ENCODE data around the gene CIRBP. TPM values are rescaled to one million over a fixed set of nuclear protein-coding genes. Genes with fewer than 3 reads are reported as not detected.

The CIRBP gene
- polyA plus RNA-seq, 1 of the 3 experiments (the other 2 are of a cell fraction) = 762 TPM

DNA sequence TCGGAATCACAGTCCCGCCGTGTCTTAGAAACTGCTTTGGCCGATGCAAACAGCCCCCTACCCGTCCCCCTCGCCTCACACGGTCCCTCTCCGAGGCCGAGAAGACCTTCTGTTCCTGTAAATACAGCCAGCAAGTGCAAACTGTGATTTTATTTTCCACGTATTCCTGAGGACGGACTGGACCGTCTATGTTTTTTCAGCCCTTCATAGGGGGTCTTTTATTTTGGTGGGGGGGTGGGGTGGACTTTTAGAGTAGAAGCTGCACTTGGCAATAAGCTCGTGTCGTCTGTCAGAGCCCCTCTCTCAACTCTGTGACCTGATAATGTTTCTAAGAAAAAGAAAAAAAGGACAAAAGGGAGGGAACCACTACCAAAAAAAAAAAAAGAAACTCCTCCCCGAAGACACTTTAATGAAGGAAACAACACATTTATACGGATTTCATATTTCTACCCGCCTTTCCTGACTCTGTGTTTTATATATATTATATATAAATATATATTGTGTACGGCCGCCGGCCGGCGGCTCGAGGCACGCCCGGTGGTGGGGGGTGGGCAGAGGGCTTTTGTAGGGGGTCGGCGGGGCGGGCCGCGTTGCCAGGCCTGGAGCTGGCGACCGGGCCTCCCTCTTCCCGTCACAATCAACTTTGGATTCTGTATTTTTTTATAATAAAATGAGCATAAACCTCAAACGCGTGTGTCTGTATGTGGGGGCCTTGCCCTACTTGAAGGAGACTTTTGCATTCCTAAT is 31.8 kb downstream of the CIRBP start (continued):
- TF ChIP-seq, protein P1, sequence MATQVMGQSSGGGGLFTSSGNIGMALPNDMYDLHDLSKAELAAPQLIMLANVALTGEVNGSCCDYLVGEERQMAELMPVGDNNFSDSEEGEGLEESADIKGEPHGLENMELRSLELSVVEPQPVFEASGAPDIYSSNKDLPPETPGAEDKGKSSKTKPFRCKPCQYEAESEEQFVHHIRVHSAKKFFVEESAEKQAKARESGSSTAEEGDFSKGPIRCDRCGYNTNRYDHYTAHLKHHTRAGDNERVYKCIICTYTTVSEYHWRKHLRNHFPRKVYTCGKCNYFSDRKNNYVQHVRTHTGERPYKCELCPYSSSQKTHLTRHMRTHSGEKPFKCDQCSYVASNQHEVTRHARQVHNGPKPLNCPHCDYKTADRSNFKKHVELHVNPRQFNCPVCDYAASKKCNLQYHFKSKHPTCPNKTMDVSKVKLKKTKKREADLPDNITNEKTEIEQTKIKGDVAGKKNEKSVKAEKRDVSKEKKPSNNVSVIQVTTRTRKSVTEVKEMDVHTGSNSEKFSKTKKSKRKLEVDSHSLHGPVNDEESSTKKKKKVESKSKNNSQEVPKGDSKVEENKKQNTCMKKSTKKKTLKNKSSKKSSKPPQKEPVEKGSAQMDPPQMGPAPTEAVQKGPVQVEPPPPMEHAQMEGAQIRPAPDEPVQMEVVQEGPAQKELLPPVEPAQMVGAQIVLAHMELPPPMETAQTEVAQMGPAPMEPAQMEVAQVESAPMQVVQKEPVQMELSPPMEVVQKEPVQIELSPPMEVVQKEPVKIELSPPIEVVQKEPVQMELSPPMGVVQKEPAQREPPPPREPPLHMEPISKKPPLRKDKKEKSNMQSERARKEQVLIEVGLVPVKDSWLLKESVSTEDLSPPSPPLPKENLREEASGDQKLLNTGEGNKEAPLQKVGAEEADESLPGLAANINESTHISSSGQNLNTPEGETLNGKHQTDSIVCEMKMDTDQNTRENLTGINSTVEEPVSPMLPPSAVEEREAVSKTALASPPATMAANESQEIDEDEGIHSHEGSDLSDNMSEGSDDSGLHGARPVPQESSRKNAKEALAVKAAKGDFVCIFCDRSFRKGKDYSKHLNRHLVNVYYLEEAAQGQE (IDR thresholded peaks at IDR 0.05; ENCODE audit: low read depth, low read length) = no peak
- TF ChIP-seq YY1 (IDR thresholded peaks at IDR 0.05; ENCODE audit: low read depth) = no peak
- TF ChIP-seq, protein P2, sequence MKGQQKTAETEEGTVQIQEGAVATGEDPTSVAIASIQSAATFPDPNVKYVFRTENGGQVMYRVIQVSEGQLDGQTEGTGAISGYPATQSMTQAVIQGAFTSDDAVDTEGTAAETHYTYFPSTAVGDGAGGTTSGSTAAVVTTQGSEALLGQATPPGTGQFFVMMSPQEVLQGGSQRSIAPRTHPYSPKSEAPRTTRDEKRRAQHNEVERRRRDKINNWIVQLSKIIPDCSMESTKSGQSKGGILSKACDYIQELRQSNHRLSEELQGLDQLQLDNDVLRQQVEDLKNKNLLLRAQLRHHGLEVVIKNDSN (IDR thresholded peaks at IDR 0.05; ENCODE audit: borderline replicate concordance, low read depth) = no peak
- no peak for TF ChIP-seq RAD21 (IDR thresholded peaks at IDR 0.05; ENCODE audit: low read length)
- TF ChIP-seq MEF2A (IDR thresholded peaks at IDR 0.05; ENCODE audit: borderline replicate concordance, low read depth) = no peak
- no peak for TF ChIP-seq JUND (IDR thresholded peaks at IDR 0.05)

- Histone ChIP-seq H3K9me2 (no peaks in the 10 kb centered on the region), H3K4me3 (ENCODE audit: low read depth in 2 of 2, low read length in 1 of 2) (no peak overlapping the region), H3K4me2 (no peak overlapping the region), H3K9ac (no peak overlapping the region), H2AFZ (ENCODE audit: low read depth) (no peak overlapping the region), H3K9me3 (no peaks in the 10 kb centered on the region), H3K4me1 (ENCODE audit: control insufficient read depth in 1 of 2, insufficient read depth in 2 of 2, low read depth in 1 of 2, low read length in 1 of 2) (no peaks in the 10 kb centered on the region), H3K36me3 (replicated peaks in 1 of 2; ENCODE audit: control insufficient read depth in 1 of 2, insufficient read depth in 2 of 2, low read length in 1 of 2) (no peaks in the 10 kb centered on the region), H3K79me2 (ENCODE audit: insufficient read depth) (no peaks in the 10 kb centered on the region), H3K27ac (ENCODE audit: low read depth in 2 of 2, low read length in 1 of 2) (no peak overlapping the region), H4K20me1 (ENCODE audit: insufficient read depth) (no peaks in the 10 kb centered on the region), H3F3A (replicated peaks; ENCODE audit: insufficient read depth) (no peaks in the 10 kb centered on the region), H3K27me3 (ENCODE audit: insufficient read depth) (no peaks in the 10 kb centered on the region)
- TF ChIP-seq, protein P3, sequence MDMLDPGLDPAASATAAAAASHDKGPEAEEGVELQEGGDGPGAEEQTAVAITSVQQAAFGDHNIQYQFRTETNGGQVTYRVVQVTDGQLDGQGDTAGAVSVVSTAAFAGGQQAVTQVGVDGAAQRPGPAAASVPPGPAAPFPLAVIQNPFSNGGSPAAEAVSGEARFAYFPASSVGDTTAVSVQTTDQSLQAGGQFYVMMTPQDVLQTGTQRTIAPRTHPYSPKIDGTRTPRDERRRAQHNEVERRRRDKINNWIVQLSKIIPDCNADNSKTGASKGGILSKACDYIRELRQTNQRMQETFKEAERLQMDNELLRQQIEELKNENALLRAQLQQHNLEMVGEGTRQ (IDR thresholded peaks at IDR 0.05; ENCODE audit: borderline replicate concordance, low read depth, low read length) = no peak
- TF ChIP-seq, protein P4, sequence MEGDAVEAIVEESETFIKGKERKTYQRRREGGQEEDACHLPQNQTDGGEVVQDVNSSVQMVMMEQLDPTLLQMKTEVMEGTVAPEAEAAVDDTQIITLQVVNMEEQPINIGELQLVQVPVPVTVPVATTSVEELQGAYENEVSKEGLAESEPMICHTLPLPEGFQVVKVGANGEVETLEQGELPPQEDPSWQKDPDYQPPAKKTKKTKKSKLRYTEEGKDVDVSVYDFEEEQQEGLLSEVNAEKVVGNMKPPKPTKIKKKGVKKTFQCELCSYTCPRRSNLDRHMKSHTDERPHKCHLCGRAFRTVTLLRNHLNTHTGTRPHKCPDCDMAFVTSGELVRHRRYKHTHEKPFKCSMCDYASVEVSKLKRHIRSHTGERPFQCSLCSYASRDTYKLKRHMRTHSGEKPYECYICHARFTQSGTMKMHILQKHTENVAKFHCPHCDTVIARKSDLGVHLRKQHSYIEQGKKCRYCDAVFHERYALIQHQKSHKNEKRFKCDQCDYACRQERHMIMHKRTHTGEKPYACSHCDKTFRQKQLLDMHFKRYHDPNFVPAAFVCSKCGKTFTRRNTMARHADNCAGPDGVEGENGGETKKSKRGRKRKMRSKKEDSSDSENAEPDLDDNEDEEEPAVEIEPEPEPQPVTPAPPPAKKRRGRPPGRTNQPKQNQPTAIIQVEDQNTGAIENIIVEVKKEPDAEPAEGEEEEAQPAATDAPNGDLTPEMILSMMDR (IDR thresholded peaks at IDR 0.05) = no peak
- TF ChIP-seq ELF1 (IDR thresholded peaks at IDR 0.05) (no peak), RFX5 (IDR thresholded peaks at IDR 0.05; ENCODE audit: low read length) (no peak), TAF1 (IDR thresholded peaks at IDR 0.05; ENCODE audit: borderline replicate concordance, low read depth, low read length) (no peak), RXRA (IDR thresholded peaks at IDR 0.05; ENCODE audit: borderline replicate concordance, low read depth) (no peak), MEF2A (IDR thresholded peaks at IDR 0.05; ENCODE audit: borderline replicate concordance, low read depth) (no peak)
- TF ChIP-seq, protein P5, sequence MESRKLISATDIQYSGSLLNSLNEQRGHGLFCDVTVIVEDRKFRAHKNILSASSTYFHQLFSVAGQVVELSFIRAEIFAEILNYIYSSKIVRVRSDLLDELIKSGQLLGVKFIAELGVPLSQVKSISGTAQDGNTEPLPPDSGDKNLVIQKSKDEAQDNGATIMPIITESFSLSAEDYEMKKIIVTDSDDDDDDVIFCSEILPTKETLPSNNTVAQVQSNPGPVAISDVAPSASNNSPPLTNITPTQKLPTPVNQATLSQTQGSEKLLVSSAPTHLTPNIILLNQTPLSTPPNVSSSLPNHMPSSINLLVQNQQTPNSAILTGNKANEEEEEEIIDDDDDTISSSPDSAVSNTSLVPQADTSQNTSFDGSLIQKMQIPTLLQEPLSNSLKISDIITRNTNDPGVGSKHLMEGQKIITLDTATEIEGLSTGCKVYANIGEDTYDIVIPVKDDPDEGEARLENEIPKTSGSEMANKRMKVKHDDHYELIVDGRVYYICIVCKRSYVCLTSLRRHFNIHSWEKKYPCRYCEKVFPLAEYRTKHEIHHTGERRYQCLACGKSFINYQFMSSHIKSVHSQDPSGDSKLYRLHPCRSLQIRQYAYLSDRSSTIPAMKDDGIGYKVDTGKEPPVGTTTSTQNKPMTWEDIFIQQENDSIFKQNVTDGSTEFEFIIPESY (IDR thresholded peaks at IDR 0.05; ENCODE audit: borderline replicate concordance, low read depth) = no peak
- TF ChIP-seq, protein P6, sequence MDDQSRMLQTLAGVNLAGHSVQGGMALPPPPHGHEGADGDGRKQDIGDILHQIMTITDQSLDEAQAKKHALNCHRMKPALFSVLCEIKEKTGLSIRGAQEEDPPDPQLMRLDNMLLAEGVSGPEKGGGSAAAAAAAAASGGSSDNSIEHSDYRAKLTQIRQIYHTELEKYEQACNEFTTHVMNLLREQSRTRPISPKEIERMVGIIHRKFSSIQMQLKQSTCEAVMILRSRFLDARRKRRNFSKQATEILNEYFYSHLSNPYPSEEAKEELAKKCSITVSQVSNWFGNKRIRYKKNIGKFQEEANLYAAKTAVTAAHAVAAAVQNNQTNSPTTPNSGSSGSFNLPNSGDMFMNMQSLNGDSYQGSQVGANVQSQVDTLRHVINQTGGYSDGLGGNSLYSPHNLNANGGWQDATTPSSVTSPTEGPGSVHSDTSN (IDR thresholded peaks at IDR 0.05) = no peak
- TF ChIP-seq, protein P2 (IDR thresholded peaks at IDR 0.05; ENCODE audit: borderline replicate concordance, low read depth) = no peak
- no peak for DNase-seq
- 76% methylated on average over 21 of the region's 36 CpGs for WGBS (ENCODE audit: low lambda C conversion rate)
- POLR2A ChIA-PET = no interaction called here
- CTCF ChIA-PET = interaction anchor here (1.4 to 3.9 kb wide), 3 partner anchors 12 to 70 kb away, joined by 3 to 27 read pairs (median 4); no protein-coding TSS in a partner anchor
Observed at GRCh38 chr19:1302533-1303239, 33.6 kb downstream of the CIRBP start.
